Ovary (tissue), 9 donors: ENCODE measurements around the gene C21orf58. TPM values are rescaled to one million over a fixed set of nuclear protein-coding genes. Genes with fewer than 3 reads are reported as not detected.

Experiments used
- DNase-seq, 5 donors: peaks; one replicate each; pipeline ENCODE4 v3.0.0-alpha.2; 2019 to 2020
- H3K27ac ChIP-seq, 2 donors: fragments of 200-600 bp; one replicate each; pipeline versions ENCODE4 v1.5.1 to v1.8.0; 2019 to 2022
- H3K27me3 ChIP-seq: fragments of 200-600 bp; one replicate; pipeline ENCODE4 v1.8.0; 2022
- H3K36me3 ChIP-seq: fragments of 200-600 bp; sonication (generic); one replicate; pipeline ENCODE4 v1.5.1; 2019
- H3K4me1 ChIP-seq: one replicate; pipeline ENCODE4 v1.8.1; 2013; ENCODE audit warnings: mild to moderate bottlenecking, moderate library complexity; ENCODE audit not compliant: insufficient read depth
- H3K4me3 ChIP-seq: fragments of 200-600 bp; sonication (generic); one replicate; pipeline ENCODE4 v1.5.1; 2017
- H3K9me3 ChIP-seq, 2 donors: fragments of 200-600 bp in 1 of 2; sonication (generic) in 1 of 2; one replicate each; pipeline versions ENCODE4 v1.5.1 to v1.8.1; 2013 to 2019; ENCODE audit warnings: mild to moderate bottlenecking in 1 of 2, moderate library complexity in 1 of 2
- CTCF ChIP-seq, 3 donors: fragments of 450-650 bp in 2 of 3; fragments of 200-600 bp in 1 of 3; IDR thresholded peaks; one replicate each; pipeline versions ENCODE4 v1.5.1 to v1.8.0; 2016 to 2022; ENCODE audit warnings: antibody characterized with exemption in 3 of 3, mild to moderate bottlenecking in 1 of 3
- EP300 ChIP-seq: sonication (generic); formaldehyde crosslinking; IDR thresholded peaks from one replicate; pipeline ENCODE4 v1.6.1; 2017; ENCODE audit warnings: antibody characterized with exemption
- POLR2A ChIP-seq: fragments of 450-650 bp; IDR thresholded peaks from one replicate; pipeline ENCODE4 v1.6.1; 2017; ENCODE audit warnings: antibody characterized with exemption, mild to moderate bottlenecking, moderate library complexity
- WGBS, 3 donors: extraction: QIAGEN DNeasy Blood & Tissue Kit in 1 of 3; methylation state at CpG; one replicate each; pipeline versions ENCODE4 v1.1.5 to v1.1.7; 2013 to 2017; 5-methylcytosine and 5-hydroxymethylcytosine counted together
- intact Hi-C, 4 donors: fragments of 100-400 bp; cut with DNase I; formaldehyde crosslinking; loops; one replicate each; pipeline versions ENCODE4 v1.11.0 to v1.15.1; 2022 to 2023
- polyA plus RNA-seq, 2 donors: library from polyadenylated mRNA; stranded (reverse); fragments of 200-250 nt in 1 of 2; fragments of 350-450 nt in 1 of 2; fragmentation: Illumina TruSeq in 1 of 2; extraction: RNeasy Lipid Tissue Mini Kit (QIAGEN cat#74804) in 1 of 2; gene quantifications; one replicate each; pipeline ENCODE4 v1.2.3, GENCODE V29; 2013 to 2014
- total RNA-seq, 7 donors: library from RNA; depleted of rRNA in 2 of 7; stranded (reverse); fragments of >200 nt in 2 of 7; fragmentation: NEBNext Ultra II Directional in 3 of 7; extraction: Animal tissue kit (Norgen Biotek cat#: 25700) in 3 of 7; gene quantifications; one replicate each; pipeline versions ENCODE4 v1.1.0 to v1.2.4, GENCODE V29; 2016 to 2023
- donor health status: DM: no; HTN: no; CAD: no; lungs with moderate emphysema.
- donor health status: DM: no; HTN: no; CAD: no.
- donor health status: Bipolar disorder and iron deficiency.
- donor health status: DM: yes; HTN: yes; CAD: no.
- donor health status: DM: no; HTN: no; CAD: no.
- donor health status: DM: yes; HTN: yes; CAD: no.

Gene C21orf58
- total and polyA plus RNA-seq, 9 donors, result 0.63 to 26.8 (median 2.3) TPM

GRCh38 chr21:46264690-46265144 lies 59.0 kb downstream of the C21orf58 start:
- H3K4me3 ChIP-seq, result no peak overlapping the region
- TF ChIP-seq EP300, result no peak
- no peak for TF ChIP-seq POLR2A
- no peak for TF ChIP-seq CTCF (IDR thresholded peaks at IDR 0.05)
- H3K27ac ChIP-seq, result no peak overlapping the region
- H3K4me1 ChIP-seq, result no peaks in the 10 kb centered on the region
- no peaks in the 10 kb centered on the region for H3K36me3 ChIP-seq
- 80 to 85% (median 80%) methylated on average over 12 to 13 of the region's 13 CpGs for WGBS, 3 donors
- no peaks in the 10 kb centered on the region for H3K27me3 ChIP-seq
- H3K9me3 ChIP-seq, result no peaks in the 10 kb centered on the region
- DNase-seq, result no peak
- intact Hi-C loops, result no loop called here

- Histone ChIP-seq H3K27me3 (no peaks in the 10 kb centered on the region), H3K27ac (no peak overlapping the region), H3K4me3 (no peak overlapping the region), H3K9me3 (no peaks in the 10 kb centered on the region), H3K4me1 (no peaks in the 10 kb centered on the region), H3K36me3 (no peaks in the 10 kb centered on the region)
- TF ChIP-seq EP300 (no peak), POLR2A (no peak), CTCF (IDR thresholded peaks at IDR 0.05) (no peak)
- WGBS, 3 donors, result 91 to 92% (median 91%) methylated on average over 22 of the region's 22 CpGs
- intact Hi-C loops, result no loop called here
- DNase-seq, result no peak
Observed at GRCh38 chr21:46264046-46264689, 59.5 kb downstream of the C21orf58 start.

- intact Hi-C loops, result no loop called here
- TF ChIP-seq POLR2A (no peak), CTCF (IDR thresholded peaks at IDR 0.05) (no peak), EP300 (no peak)
- no peak for DNase-seq
Observed at GRCh38 chr21:46256501-46256994, 67.1 kb downstream of the C21orf58 start.

GRCh38 chr21:46255758-46256337 lies 67.8 kb downstream of the C21orf58 start:
- H3K27ac ChIP-seq, result no peak overlapping the region
- 86 to 91% (median 88%) methylated on average over 6 of the region's 6 CpGs for WGBS, 3 donors
- TF ChIP-seq CTCF (IDR thresholded peaks at IDR 0.05) (no peak), EP300 (no peak), POLR2A (no peak)
- no peak overlapping the region for H3K4me3 ChIP-seq
- intact Hi-C loops, result no loop called here
- H3K4me1 ChIP-seq, result no peaks in the 10 kb centered on the region
- DNase-seq, result no peak
- H3K36me3 ChIP-seq, result no peaks in the 10 kb centered on the region
- no peaks in the 10 kb centered on the region for H3K9me3 ChIP-seq
- H3K27me3 ChIP-seq, result no peaks in the 10 kb centered on the region

More at GRCh38 chr21:46256501-46256994, 67.1 kb downstream of the C21orf58 start:
- Histone ChIP-seq H3K4me1 (no peaks in the 10 kb centered on the region), H3K9me3 (no peaks in the 10 kb centered on the region), H3K27ac (no peak overlapping the region), H3K36me3 (no peaks in the 10 kb centered on the region), H3K27me3 (no peaks in the 10 kb centered on the region), H3K4me3 (no peak overlapping the region)
- WGBS, 3 donors, result 91 to 93% (median 91%) methylated on average over 18 of the region's 18 CpGs
